C4-2B (cell line): Measurements from ENCODE around the gene CTAG1B.

Experiments
- ZFX ChIP-seq: fragments of 450-650 bp; IDR thresholded peaks from 2 replicates; pipeline ENCODE4 v1.6.1; 2017
- TF ChIP-seq, protein P1 (sequence below): fragments of 450-650 bp; conservative IDR thresholded peaks from 2 replicates; pipeline ENCODE4 v1.5.1; 2017; ENCODE audit warnings: mild to moderate bottlenecking

DNA sequence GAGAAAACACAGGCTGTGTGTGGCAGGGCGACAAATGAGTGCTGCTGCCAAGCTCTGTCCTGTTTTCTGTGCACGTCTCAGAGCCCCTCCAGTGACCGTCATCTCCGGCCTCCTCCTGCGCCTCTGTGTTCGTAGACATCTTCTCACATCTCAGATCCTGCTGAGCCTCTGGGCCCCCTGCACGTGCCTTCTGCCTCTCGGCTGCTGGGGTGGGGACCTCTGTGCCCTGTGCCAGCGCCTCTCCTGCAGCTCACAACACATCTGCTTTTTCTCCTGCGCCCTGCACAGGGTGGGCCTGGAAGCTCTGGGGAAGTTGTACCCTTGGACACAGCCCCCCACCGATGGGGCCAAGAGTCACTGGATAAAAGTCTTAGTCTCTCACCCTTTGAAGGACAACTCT is 36.7 kb upstream of the CTAG1B start:
- TF ChIP-seq, protein P1, sequence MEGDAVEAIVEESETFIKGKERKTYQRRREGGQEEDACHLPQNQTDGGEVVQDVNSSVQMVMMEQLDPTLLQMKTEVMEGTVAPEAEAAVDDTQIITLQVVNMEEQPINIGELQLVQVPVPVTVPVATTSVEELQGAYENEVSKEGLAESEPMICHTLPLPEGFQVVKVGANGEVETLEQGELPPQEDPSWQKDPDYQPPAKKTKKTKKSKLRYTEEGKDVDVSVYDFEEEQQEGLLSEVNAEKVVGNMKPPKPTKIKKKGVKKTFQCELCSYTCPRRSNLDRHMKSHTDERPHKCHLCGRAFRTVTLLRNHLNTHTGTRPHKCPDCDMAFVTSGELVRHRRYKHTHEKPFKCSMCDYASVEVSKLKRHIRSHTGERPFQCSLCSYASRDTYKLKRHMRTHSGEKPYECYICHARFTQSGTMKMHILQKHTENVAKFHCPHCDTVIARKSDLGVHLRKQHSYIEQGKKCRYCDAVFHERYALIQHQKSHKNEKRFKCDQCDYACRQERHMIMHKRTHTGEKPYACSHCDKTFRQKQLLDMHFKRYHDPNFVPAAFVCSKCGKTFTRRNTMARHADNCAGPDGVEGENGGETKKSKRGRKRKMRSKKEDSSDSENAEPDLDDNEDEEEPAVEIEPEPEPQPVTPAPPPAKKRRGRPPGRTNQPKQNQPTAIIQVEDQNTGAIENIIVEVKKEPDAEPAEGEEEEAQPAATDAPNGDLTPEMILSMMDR = no peak
- no peak for TF ChIP-seq ZFX
